ENCODE measurements around the gene SPZ1.
"Not testable (repeated sequence)": the region's sequence is repeated elsewhere in the genome, so short reads cannot be mapped to it uniquely, and the experiment has no call there.

The SPZ1 gene

DNA sequence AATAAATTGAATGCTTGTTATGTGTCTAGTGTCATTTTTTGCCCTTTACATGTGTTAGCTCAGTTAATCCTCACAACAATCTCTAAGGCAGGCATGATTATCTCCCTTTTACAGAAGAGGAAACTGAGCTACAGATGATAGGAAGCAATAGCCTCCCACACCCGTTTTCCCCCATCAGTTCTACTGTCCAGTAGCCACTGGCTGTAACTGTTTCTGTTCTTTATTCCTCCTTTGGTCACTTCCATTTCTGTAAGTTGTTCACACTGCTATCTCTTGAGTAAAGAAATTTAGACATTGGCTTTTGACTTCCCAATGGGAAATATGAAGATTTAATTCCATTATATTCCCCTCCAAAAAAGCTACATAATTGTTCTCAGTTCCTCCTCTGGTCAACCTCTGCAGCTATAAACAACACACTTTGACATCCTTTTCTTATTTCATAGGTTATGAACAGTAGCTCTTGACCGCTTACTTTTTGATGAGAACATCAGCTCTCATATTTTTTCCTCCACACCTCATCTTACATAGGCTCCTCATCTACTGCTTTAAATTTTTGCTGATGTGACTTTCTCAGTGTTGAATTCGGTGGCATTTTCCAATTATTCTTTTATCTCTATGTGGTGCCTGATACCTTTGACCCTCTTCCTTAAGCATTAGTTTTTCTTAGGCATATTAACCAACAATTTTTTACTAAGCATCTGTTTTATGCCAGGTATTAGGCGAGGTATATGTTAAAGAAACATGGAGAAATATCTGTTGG is 21.4 kb downstream of the SPZ1 start:
- no peak for DNase-seq

DNA sequence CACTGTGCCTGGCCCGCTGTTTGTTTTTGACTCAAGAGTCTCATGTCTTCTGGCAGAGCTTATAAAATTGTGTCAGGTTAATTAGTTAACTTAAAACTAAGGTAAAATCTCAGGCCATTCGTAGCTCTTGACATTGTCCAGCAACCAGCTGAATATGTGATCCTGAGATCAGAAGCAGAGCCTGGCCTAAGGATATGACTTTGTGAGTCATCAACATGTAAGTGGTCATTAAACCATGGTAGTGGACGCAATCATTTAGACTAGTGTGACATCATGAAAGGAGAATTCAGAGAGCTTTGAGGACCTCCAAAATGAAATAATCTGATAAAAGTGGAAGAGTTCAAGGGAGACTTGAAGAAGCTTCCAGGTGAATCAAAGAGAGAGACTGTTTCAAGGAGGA is 23.3 kb downstream of the SPZ1 start:
- no peak for DNase-seq

- no peak for DNase-seq
Measured at GRCh38 chr5:80346055-80346454, 26.3 kb downstream of the SPZ1 start.

DNA sequence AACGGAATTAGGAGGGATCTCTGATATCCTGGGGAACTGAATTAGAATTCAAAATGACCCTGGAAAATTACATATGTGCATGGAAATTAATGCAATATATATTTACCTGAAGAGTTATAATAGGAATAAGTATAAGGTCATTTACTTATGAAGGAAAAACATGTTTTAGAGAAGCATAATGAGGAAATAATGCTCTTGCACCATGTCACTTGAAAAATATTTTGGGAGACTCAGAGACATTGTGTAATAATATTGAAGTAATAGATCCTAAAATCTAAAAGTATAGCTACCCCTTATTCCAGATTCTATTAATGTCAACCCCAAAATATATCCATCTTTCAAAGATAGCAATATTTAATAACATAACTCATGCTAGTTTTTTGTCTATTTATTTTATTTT is 28.4 kb downstream of the SPZ1 start:
- no peak for DNase-seq

GRCh38 chr5:80351019-80351418 is 31.2 kb downstream of the SPZ1 start:
- DNase-seq = not testable (repeated sequence)

- DNase-seq = no peak
Measured at GRCh38 chr5:80355686-80356085, 35.9 kb downstream of the SPZ1 start.

DNA sequence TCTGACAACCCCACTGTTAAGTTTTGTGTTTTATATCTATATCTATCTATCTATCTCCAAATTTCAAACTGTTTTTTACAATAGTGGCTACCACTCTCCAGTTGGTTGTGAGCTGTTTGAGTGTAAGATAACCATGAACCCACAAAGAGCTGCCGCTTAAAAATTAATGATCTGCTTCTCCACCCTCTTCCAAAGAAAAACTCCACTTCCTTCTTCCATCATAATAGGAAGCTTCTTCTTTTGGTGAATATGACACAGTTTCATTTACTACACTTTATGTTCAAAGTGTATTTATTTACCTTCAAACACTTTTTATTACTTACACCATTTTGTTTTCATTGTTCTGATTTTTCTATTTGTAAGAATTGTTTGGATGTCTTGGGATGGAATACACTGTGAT is 37.9 kb downstream of the SPZ1 start:
- DNase-seq = no peak

- no peak for DNase-seq
Measured at GRCh38 chr5:80360914-80361444, 41.2 kb downstream of the SPZ1 start.

GRCh38 chr5:80364892-80365291 is 45.1 kb downstream of the SPZ1 start:
- DNase-seq = no peak

DNA sequence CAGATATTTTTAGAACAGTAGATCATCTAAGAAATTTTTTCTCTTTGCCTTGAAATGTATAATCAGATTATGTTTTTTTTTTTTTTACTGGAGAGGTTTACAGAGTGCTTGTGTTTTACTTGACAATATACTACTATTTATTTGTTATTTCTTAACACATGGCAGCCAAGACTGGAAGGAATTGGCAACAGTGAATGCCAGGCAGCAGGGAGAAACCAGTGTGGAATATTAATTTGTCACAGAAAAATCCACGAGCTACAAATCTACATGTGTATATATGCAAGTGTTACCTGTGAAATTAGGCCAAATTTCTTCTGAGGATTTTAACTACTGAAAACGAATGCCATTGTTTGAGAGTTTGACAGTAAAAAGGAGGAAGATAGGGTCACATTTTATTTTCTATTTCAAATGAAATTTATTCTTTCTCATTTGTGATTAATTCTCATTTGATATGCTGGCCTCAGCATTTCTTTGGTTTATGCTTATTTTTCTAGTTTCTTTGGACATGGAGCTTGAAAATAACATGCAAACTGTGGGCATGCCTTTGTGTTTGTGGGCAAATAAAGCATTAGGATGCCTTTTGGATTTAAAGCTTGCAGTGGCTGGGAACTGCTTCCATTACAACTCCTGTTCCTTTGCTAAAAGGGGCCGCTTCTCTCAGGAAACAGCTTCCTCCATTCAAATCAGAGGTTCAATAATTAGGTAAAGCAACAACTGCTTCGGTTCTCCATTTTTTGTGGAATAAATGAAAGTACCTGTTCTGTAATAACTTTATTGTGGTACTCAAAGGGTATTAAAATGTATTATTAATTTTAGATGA is 49.1 kb downstream of the SPZ1 start:
- peak; percentile 72 to 84 for DNase-seq

DNA sequence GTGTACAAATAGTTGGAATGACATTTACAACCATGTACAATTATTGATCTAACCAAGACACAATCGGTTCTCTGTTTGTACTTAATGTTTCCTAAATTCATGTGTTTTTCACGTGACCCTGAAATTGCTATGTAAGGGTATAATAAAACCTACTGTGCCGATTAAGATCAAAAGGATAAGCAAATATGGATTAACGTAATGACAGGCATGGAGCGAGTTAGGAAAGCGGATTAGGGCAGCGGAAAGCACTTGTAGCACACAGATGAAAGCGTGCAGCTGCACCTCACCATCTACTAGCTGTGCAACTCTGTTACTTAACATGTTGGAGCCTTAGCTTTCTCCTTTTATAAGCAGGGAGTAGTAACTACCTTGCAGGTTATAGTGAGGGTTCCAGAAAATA is 49.7 kb downstream of the SPZ1 start:
- DNase-seq = peak; percentile 75 to 84

DNA sequence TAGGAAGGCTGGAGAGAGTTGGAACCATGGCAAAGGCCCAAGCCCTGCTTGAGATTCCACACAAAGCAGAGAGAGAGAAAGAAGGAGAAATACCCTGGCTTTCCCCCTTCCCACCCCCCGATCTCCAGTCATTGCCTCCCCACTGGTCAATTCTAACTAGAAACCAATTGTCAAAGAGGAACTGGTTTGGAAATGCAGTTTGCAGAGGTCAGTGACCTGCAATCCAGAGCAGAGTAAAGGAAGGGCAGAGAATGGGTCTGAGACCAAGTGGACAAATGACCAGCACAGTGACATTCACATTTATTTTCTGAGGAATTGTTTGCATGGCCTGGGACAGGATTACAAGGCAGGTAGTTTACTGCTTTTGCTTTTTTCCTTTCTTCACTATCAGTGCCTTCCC is 50.6 kb downstream of the SPZ1 start:
- no peak for DNase-seq

All from NCI-H1930 (cell line).